Stimulated activated CD8-positive, alpha-beta memory T cell treated with anti-CD3 and anti-CD28 coated beads, Interleukin-15, amount 100 ng/mL, for 48 hours (primary cell): Measurements from ENCODE around the gene ITGAD.
"Not testable (repeated sequence)": the region's sequence is repeated elsewhere in the genome, so short reads cannot be mapped to it uniquely, and the experiment has no call there.

Experiments
- DNase-seq, 2 donors: peaks; one replicate each; pipeline ENCODE4 v3.0.0-alpha.2; 2020; ENCODE audit warnings: low read depth in 2 of 2

ITGAD gene

GRCh38 chr16:31403590-31404352, 10.6 kb downstream of the ITGAD start:
- no peak for DNase-seq

GRCh38 chr16:31404353-31405064, 11.4 kb downstream of the ITGAD start:
- DNase-seq = no peak

GRCh38 chr16:31407406-31407805, 14.3 kb downstream of the ITGAD start:
- no peak for DNase-seq

- DNase-seq = no peak
Observed at GRCh38 chr16:31409433-31409832, 16.3 kb downstream of the ITGAD start.

GRCh38 chr16:31410082-31410481, 16.9 kb downstream of the ITGAD start:
- DNase-seq = no peak

GRCh38 chr16:31411024-31411844, 18.1 kb downstream of the ITGAD start:
- DNase-seq = no peak

GRCh38 chr16:31412750-31413149, 19.6 kb downstream of the ITGAD start:
- DNase-seq = no peak

- no peak for DNase-seq
Observed at GRCh38 chr16:31413381-31413780, 20.2 kb downstream of the ITGAD start.

- DNase-seq = no peak
Observed at GRCh38 chr16:31413943-31414342, 20.8 kb downstream of the ITGAD start.

GRCh38 chr16:31414706-31415105, 21.6 kb downstream of the ITGAD start:
- no peak for DNase-seq

- no peak for DNase-seq
Observed at GRCh38 chr16:31416371-31416770, 23.2 kb downstream of the ITGAD start.

- DNase-seq = not testable (repeated sequence)
Observed at GRCh38 chr16:31417036-31417435, 23.9 kb downstream of the ITGAD start.

- no peak for DNase-seq
Observed at GRCh38 chr16:31417916-31418315, 24.8 kb downstream of the ITGAD start.

- no peak for DNase-seq
Observed at GRCh38 chr16:31420037-31420436, 26.9 kb downstream of the ITGAD start.

GRCh38 chr16:31421587-31421986, 28.5 kb downstream of the ITGAD start:
- peak; percentile 66 to 70 for DNase-seq

- no peak for DNase-seq
Observed at GRCh38 chr16:31423241-31423640, 30.1 kb downstream of the ITGAD start.

GRCh38 chr16:31423801-31424200, 30.7 kb downstream of the ITGAD start:
- no peak for DNase-seq

GRCh38 chr16:31427441-31428278, 34.5 kb downstream of the ITGAD start:
- DNase-seq = peak; percentile 50 to 57

- DNase-seq = no peak
Observed at GRCh38 chr16:31428279-31428597, 35.1 kb downstream of the ITGAD start, which contains the start of gene COX6A2. COX6A2 (minus strand) TSS chr16:31428360; CDS start chr16:31428325, 35 bp downstream.

- no peak for DNase-seq
Observed at GRCh38 chr16:31428638-31429247, 35.6 kb downstream of the ITGAD start.

- no peak for DNase-seq
Observed at GRCh38 chr16:31429314-31429713, 36.2 kb downstream of the ITGAD start.
